Psoas muscle (tissue), 8 donors: ENCODE measurements around the gene TIAL1. TPM values are rescaled to one million over a fixed set of nuclear protein-coding genes. Genes with fewer than 3 reads are reported as not detected.

ENCODE experiments used
- ATAC-seq, 4 donors: fragments of 200-7000 bp; cut with Tn5 transposase; one replicate each; pipeline ENCODE4 v1.9.1; 2020; ENCODE audit warnings: moderate library complexity in 3 of 4, mild to moderate bottlenecking in 2 of 4
- DNase-seq, 2 donors: peaks; one replicate each; pipeline ENCODE4 v3.0.0-alpha.2; 2020
- H3K27ac ChIP-seq: fragments of 200-600 bp; one replicate; pipeline ENCODE4 v1.8.0; 2022
- H3K27me3 ChIP-seq, 3 donors: fragments of 200-600 bp in 1 of 3; one replicate each; pipeline versions ENCODE4 v1.6.1 to v1.8.0; 2013 to 2022; ENCODE audit warnings: low read length in 2 of 3, mild to moderate bottlenecking in 2 of 3, moderate library complexity in 1 of 3; ENCODE audit not compliant: insufficient read depth in 3 of 3
- H3K36me3 ChIP-seq, 2 donors: fragments of 200-600 bp in 1 of 2; one replicate each; pipeline versions ENCODE4 v1.6.1 to v1.8.0; 2013 to 2022; ENCODE audit warnings: low read depth in 1 of 2, mild to moderate bottlenecking in 1 of 2, moderate library complexity in 1 of 2; ENCODE audit not compliant: insufficient read depth in 1 of 2
- H3K4me1 ChIP-seq: fragments of 200-600 bp; one replicate; pipeline ENCODE4 v1.8.0; 2022
- H3K4me3 ChIP-seq: fragments of 200-600 bp; one replicate; pipeline ENCODE4 v1.8.0; 2022; ENCODE audit warnings: mild to moderate bottlenecking
- H3K9me3 ChIP-seq: fragments of 200-600 bp; one replicate; pipeline ENCODE4 v1.8.0; 2022
- CTCF ChIP-seq: fragments of 200-600 bp; IDR thresholded peaks from one replicate; pipeline ENCODE4 v1.8.0; 2022; ENCODE audit warnings: antibody characterized with exemption
- WGBS, 3 donors: extraction: QIAGEN DNeasy Blood & Tissue Kit; methylation state at CpG; one replicate each; pipeline versions ENCODE4 v1.1.6 to v1.1.7; 2013; 5-methylcytosine and 5-hydroxymethylcytosine counted together
- intact Hi-C, 2 donors: fragments of 100-400 bp; cut with DNase I; formaldehyde crosslinking; loops; one replicate each; pipeline versions ENCODE4 v1.11.0 to v1.14.2; 2022
- polyA plus RNA-seq, 3 donors: library from polyadenylated mRNA; stranded (reverse); fragments of 200-250 nt; gene quantifications; one replicate each; pipeline ENCODE4 v1.2.3, GENCODE V29; 2013
- total RNA-seq, 4 donors: library from RNA; stranded (reverse); fragmentation: NEBNext Ultra II Directional in 2 of 4; extraction: Animal tissue kit (Norgen Biotek cat#: 25700) in 2 of 4; gene quantifications; one replicate each; pipeline versions ENCODE4 v1.2.1 to v1.2.4, GENCODE V29; 2021 to 2023
- donor health status: healthy with polysubstance abuse.
- donor health status: DM: no; HTN: no; CAD: no; lungs with moderate emphysema.
- donor health status: Bipolar disorder and iron deficiency.
- donor health status: healthy.
- donor health status: DM: yes; HTN: yes; CAD: no.
- donor health status: DM: no; HTN: no; CAD: no.
- donor health status: DM: no; HTN: no; CAD: no.
- donor health status: DM: yes; HTN: yes; CAD: no.

TIAL1 gene
- total and polyA plus RNA-seq, 7 donors: 38.2 to 106 (median 79.3) TPM

GRCh38 chr10:119542988-119543813, 53.6 kb downstream of the TIAL1 start:
- 1 to 2% (median 2%) methylated on average over 59 to 78 of the region's 78 CpGs for WGBS, 3 donors
- peak; percentile 39 for TF ChIP-seq CTCF
- Histone ChIP-seq H3K27me3 (peaks cover 0 to 11% (median 4%) of the 10 kb centered on the region in 3 donors), H3K9me3 (no peaks in the 10 kb centered on the region), H3K4me1 (no peaks in the 10 kb centered on the region), H3K27ac (peak overlapping the region; percentile 65), H3K4me3 (peak overlapping the region; percentile 82), H3K36me3 (no peaks in the 10 kb centered on the region)
- ATAC-seq (peak; percentile 53 to 75 (median 73)), DNase-seq (peak; percentile 51 to 76)
- intact Hi-C loops: loop anchor here in 1 of 2 donors (5.0 kb wide), 1 partner anchor 346 kb away; no protein-coding TSS in a partner anchor

- intact Hi-C loops: loop anchor here in 1 of 2 donors (5.0 kb wide), 1 partner anchor 345 kb away; no protein-coding TSS in a partner anchor
- no peaks in the 10 kb centered on the region for H3K9me3 ChIP-seq
Observed at GRCh38 chr10:119542357-119542987, 54.3 kb downstream of the TIAL1 start, which contains the start of gene RGS10. Gene RGS10 (minus strand): TSS chr10:119542719. CDS start chr10:119542638, 81 bp downstream.

GRCh38 chr10:119541459-119542356, 55.1 kb downstream of the TIAL1 start:
- ATAC-seq (no peak), DNase-seq (peak; percentile 35 to 61)
- Histone ChIP-seq H3K9me3 (no peaks in the 10 kb centered on the region), H3K4me3 (peak overlapping the region; percentile 82), H3K27ac (peak overlapping the region; percentile 9), H3K4me1 (peaks cover 1% of the 10 kb centered on the region), H3K27me3 (peaks cover 0 to 11% (median 4%) of the 10 kb centered on the region in 3 donors), H3K36me3 (no peaks in the 10 kb centered on the region)
- 32 to 34% (median 33%) methylated on average over 48 to 57 of the region's 57 CpGs for whole genome bisulfite sequencing, 3 donors
- TF ChIP-seq CTCF: no peak
- intact Hi-C loops: loop anchor here in 1 of 2 donors (5.0 kb wide), 1 partner anchor 344 kb away; no protein-coding TSS in a partner anchor

More at GRCh38 chr10:119542357-119542987, 54.3 kb downstream of the TIAL1 start, which contains the start of gene RGS10:
- peak; percentile 75 to 86 for DNase-seq
- TF ChIP-seq CTCF: no peak
- Histone ChIP-seq H3K4me3 (peak within 1 kb of the TSS; percentile 82), H3K27ac (peak within 1 kb of the TSS; percentile 65), H3K4me1 (no peaks in the 10 kb centered on the region), H3K27me3 (peaks cover 0 to 11% (median 4%) of the 10 kb centered on the region in 3 donors), H3K36me3 (no peaks in the 10 kb centered on the region)
- peak; percentile 86 to 89 (median 87) for ATAC-seq
- 1% methylated on average over 34 to 75 of the region's 76 CpGs for WGBS, 3 donors

GRCh38 chr10:119541046-119541445, 55.7 kb downstream of the TIAL1 start:
- H3K9me3 ChIP-seq: no peaks in the 10 kb centered on the region
- H3K4me3 ChIP-seq: peak overlapping the region; percentile 82
- H3K27me3 ChIP-seq: peaks cover 0 to 11% (median 4%) of the 10 kb centered on the region in 3 donors
- no peak overlapping the region for H3K27ac ChIP-seq
- WGBS, 3 donors: 58 to 68% (median 63%) methylated on average over 6 of the region's 6 CpGs
- no peak for ATAC-seq
- peaks cover 7% of the 10 kb centered on the region for H3K4me1 ChIP-seq
- intact Hi-C loops: loop anchor here in 1 of 2 donors (5.0 kb wide), 1 partner anchor 344 kb away; no protein-coding TSS in a partner anchor
- DNase-seq: no peak
- TF ChIP-seq CTCF: no peak
- no peaks in the 10 kb centered on the region for H3K36me3 ChIP-seq
